Femur (tissue), 1 donor: ENCODE data around the gene CD1B.
"Not testable (repeated sequence)": the region's sequence is repeated elsewhere in the genome, so short reads cannot be mapped to it uniquely, and the experiment has no call there.

ENCODE experiments used
- DNase-seq: peaks from one replicate; pipeline ENCODE4 v3.0.0-alpha.2; 2017

The CD1B gene

DNA sequence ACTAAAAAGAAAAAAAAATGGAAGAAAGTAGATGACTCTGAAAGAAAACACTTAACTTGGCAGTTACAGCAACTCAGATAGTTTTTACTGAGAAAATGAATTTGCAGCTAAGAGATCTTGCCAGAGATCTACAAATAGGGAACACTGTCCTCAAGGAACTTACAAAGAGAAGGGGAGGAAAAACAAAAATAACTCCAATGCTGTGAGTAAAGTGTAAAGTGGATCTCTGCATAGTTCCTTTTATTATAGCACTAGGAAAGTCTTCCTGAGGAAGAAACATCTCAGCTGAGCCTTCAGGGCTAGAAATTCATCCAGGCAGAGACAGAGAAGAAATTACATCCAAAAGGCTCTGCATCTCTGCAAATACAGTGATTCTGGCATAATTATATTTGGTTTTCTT lies 3.9 kb downstream of the CD1B start:
- no peak for DNase-seq

DNA sequence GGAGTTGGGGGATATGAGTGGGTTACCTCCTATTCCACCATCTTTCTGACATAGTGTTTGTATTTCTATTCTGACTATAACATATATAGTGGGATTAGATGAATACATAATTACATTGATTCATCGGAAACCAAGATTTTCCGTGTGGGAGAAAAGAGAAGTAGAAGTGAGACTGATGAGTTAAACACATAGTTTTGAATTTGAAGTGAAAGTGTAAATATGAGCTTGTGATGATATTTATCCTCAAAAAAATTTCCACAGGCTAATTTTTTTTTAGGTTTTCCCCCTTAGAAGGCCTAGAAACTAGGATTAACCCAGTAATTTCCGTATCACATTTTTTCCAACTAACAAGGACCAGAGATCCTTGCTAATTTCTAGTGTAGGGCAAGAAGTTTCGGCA lies 6.9 kb downstream of the CD1B start:
- DNase-seq, result no peak

DNA sequence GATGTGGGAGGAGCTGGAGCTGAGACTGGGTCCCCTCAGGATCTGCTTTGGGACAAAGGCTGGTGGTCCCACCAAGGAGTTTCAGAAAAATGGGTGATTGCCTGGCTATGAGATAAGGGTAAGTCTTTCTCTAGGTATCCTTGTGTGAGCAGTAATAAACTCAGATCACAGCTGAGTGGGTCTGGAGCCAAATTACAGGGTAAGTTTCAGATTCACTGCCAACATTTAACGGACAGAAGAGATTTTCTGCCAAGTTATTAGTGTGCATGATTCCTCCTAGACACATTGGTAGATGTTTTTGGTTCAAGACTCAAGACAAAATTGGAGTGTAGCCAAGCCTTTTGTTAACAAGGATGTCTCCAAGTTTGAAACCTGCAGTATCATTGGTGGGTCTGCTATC lies 7.5 kb downstream of the CD1B start:
- DNase-seq, result no peak

DNA sequence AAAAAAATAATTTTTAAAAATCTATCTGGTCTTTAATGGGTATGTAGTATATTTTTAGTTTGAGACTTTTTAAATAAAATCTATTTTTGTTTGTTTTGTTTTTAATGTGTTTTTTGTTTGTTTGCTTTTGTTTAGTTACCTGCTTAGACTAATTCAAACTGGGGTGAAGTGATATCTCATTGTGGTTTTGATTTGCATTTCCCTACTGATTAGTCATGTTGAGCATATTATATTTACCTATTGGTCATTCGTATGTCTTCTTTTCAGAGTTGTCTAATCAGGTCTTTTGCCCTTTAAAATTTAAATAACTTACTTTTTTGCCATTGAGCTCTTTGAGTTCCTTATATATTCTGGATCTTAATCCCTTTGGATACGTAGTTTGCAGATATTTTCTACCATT lies 20.3 kb downstream of the CD1B start:
- DNase-seq, result no peak

DNA sequence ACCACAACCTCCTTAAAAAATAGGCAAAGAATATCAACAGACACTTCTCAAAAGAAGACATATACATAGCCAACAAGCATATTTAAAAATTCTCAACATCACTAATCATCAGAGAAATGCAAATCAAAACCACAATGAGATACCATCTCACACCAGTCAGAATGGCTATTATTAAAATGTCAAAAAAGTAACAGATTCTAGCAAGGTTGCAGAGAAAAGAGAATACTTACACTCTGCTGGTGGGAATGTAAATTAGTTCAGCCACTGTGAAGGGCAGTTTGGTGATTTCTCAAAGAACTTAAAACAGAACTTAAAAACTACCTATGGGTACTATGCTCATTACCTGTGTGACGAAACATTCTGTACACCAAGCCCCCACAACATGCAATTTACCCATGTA lies 20.7 kb downstream of the CD1B start:
- DNase-seq, result no peak

DNA sequence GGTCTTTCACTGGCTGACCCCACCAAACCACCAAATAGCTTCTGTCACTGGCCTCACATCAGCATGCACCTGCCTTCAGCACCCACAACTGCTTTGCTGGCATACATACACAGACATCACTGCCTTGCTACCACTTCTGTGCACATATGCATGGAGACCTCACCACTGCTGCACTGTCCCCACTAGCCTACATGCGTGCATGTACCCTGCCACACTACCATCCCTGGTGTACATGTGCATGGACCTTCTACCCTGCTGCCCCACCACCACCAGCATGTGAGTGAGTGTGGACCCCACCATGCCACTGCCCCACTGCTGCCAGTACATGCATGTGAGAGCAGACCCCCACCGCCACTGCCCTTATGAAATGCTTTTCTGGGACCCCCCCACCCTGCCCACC lies 35.5 kb downstream of the CD1B start:
- no peak for DNase-seq

DNA sequence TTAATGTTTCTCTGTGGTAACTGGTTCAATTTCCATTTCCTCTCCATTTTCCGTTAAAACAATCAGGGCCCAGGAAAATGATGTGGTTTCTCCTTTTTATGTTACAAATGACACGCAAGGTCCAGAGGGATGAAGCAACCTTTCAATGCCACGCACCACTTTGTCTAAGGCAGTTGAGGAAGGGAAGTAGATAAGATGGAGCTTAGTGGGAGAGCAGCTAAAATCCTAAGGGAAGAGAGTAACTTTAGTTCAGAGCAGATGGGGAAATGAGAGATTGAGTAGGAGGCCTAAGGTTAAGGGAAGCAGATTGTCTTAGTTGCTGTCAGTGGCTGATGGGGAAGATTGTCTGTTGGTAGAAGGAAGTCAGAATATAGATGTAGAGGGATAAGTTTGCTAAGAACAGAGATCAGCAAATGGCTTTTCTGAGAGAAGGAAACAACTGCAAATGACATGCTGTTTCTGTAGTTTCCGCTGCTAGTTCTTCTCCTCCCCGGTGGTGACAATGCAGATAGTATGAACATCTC lies 40.9 kb downstream of the CD1B start:
- no peak for DNase-seq

DNA sequence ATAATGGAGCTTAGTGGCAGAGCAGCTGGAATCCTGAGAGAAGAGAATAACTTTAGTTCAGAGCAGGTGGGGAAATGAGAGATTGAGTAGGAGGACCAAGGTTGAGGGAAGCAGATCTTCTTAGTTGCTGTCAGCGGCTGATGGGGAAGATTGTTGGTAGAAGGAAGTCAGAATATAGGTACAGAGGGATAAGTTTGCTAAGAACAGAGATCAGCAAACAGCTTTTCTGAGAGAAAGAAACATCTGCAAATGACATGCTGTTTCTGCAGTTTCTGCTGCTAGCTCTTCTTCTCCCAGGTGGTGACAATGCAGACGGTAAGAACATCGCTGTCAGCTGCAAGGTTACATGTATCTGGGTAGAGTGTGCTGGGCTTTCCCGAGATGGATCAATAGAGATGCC lies 41.5 kb downstream of the CD1B start, which contains the start of gene CD1C:
Gene CD1C, plus strand, starts transcription at position 113 of the 400 bp plus-strand sequence. Its CDS starts 142 bp downstream, at position 255.
- no peak for DNase-seq

DNA sequence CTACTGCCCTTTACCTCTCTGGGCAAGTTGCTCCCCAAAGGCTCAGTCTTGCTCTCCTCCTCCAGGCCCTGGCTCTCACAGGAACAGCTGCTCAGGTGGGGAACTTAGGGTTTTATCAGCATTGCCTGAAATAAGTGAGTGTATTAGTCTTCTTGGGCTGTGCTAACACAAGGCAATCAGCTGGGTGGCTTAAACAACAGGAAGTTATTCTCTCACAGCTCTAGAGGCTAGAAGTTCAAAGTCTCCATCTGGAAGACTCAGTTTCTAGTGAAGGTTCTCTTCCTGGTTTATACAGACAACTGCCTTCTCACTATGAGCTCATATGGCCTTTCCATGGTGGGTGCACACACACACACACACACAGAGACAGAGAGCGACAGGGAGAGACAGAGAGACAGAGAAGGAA lies 44.4 kb downstream of the CD1B start:
- no peak for DNase-seq

DNA sequence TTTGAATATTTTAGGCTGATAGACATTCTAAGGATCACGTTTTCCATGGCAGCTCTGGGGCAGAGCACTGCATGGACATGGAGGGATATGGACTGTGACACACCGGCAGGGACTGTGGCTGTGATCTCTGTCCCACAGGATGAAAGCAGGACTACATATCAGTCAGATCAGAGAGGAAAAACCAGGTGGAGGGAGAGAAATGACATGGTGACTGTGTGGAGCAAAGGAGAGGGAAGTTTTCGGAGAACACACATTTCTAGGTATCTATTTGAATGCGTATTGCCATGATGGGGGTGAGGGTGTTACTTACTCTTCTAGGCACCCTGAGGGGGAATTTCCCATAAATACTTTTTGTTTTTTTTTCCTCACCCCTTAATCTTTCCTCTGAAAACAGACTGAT lies 44.8 kb downstream of the CD1B start:
- no peak for DNase-seq

DNA sequence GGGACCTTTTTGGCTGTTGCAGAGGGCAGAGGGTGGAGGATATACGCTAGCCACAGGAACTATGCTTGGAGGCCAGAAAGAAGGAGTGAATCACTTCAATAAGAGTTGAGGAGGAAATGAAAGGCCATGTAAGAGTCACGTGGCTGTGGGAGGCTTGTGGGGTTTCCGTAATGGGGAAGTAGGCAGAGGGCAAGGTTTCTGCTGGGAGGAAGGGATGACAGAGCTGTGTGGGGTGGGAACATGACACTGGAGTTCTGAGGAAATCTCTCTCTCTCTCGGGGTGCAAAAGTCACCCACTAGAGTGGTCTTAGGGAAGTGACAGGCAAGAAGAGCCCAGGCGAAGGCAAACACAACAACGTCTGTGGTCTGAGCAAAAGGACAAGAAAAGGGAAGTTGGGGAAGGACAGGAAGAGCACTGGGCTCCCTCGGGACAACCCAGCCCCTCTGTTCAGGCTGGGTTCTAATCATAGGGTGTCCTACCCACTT lies 45.5 kb downstream of the CD1B start:
- peak; percentile 69 for DNase-seq

DNA sequence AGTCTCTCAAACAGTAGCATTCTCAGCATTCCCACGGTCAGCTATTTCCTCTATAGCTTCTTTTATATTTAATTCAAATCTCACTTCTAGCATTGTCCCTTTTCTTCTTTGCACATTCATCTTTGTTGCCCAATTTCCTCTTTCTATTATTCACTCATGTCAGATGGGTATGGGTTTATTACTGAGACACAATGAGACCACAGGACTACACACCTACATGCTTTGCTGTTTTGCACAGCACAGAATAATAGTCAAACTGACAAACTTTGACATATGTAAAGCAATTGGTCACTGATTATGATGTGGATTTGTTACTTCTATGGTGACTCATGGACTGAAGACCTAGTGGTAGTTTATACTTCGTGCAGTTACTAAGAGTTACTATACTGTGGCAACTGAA lies 47.4 kb downstream of the CD1B start:
- no peak for DNase-seq

DNA sequence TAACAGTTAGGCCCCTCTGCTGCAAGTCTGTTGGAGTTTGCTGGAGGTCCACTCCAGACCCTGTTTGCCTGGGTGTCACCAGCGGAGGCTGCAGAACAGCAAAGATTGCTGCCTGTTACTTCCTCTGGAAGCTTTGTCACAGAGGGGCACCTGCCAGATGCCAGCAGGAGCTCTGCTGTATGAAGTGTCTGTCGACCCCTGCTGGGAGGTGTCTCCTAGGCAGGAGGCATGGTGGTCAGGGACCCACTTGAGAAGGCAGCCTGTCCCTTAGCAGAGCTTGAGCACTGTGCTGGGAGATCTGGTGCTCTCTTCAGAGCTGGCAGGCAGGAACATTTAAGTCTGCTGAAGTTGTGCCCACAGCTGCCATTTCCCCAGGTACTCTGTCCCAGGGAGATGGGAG lies 48.9 kb downstream of the CD1B start:
- DNase-seq, result not testable (repeated sequence)
